ENCODE data around the gene IKBKE. TPM values are rescaled to one million over a fixed set of nuclear protein-coding genes. Genes with fewer than 3 reads are reported as not detected.

Gene IKBKE
- polyA plus RNA-seq, 2 of the 4 experiments (the other 2 are of a cell fraction), result 6.3 to 6.4 TPM

- POLR2A ChIA-PET, result no interaction called here
- no peak for FAIRE-seq
- H3K27ac ChIP-seq, result no peak overlapping the region
Observed at GRCh38 chr1:206422525-206422924, 47.8 kb upstream of the IKBKE start.

DNA sequence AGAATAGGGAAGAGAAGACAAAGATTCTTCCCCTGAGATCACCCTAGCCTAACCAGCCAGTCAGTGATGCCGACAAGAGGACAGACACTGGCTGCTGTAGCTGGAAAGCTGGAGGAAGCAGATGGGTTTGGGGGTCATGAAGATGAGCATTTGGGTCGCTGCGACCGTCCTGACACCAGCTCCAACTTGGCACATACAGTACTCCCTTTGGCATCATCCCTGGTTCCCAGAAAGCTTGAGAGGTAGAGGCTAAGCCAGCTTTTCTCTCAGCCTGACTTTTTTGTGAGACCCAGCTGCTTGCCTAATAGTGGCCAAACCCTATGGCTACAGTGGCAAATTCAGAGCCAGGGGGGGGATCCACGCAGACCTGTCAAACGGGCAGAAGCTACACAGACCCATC is 43.0 kb upstream of the IKBKE start:
- DNase-seq (ENCODE audit: low read depth in 1 of 2, low spot score in 1 of 2) (no peak), FAIRE-seq (no peak), ATAC-seq (no peak)
- Histone ChIP-seq H3K27ac (no peak overlapping the region), H3K4me2 (no peak overlapping the region), H3K4me1 (no peaks in the 10 kb centered on the region), H3K9me3 (no peaks in the 10 kb centered on the region), H3K4me3 (no peak overlapping the region)
- ChIA-PET POLR2A (no interaction called here), CTCF (interaction anchor here (0.7 to 2.6 kb wide), 4 partner anchors 15 to 156 kb away, joined by 3 to 9 read pairs (median 4); no protein-coding TSS in a partner anchor)
- WGBS (ENCODE audit: missing lambda C conversion rate), result 92% methylated on average over 6 of the region's 6 CpGs
- no peak for TF ChIP-seq HOXB5 (CRISPR knock-in tag; IDR thresholded peaks at IDR 0.05)
- TF ChIP-seq MAFK (IDR thresholded peaks at IDR 0.05; ENCODE audit: partially characterized antibody), result no peak
- TF ChIP-seq MAZ (IDR thresholded peaks at IDR 0.05; ENCODE audit: borderline replicate concordance, low read depth, low read length), result no peak
- no peak for TF ChIP-seq HDAC2 (IDR thresholded peaks at IDR 0.05)
- no peak for TF ChIP-seq HES2 (IDR thresholded peaks at IDR 0.05)
- no peak for TF ChIP-seq MYC (IDR thresholded peaks at IDR 0.05; ENCODE audit: borderline replicate concordance, low read length)
- no peak for TF ChIP-seq SMC3 (IDR thresholded peaks at IDR 0.05)
- no peak for TF ChIP-seq ESRRA (IDR thresholded peaks at IDR 0.05; ENCODE audit: borderline replicate concordance, low read length)
- TF ChIP-seq FOSB (CRISPR knock-in tag; IDR thresholded peaks at IDR 0.05), result no peak
- TF ChIP-seq EHF (CRISPR knock-in tag; IDR thresholded peaks at IDR 0.05), result no peak
- no peak for TF ChIP-seq FOSL2 (IDR thresholded peaks at IDR 0.05)
- no peak for TF ChIP-seq FOSL2 (CRISPR knock-in tag; IDR thresholded peaks at IDR 0.05)
- TF ChIP-seq EHMT2 (IDR thresholded peaks at IDR 0.05; ENCODE audit: low read depth), result no peak
- no peak for TF ChIP-seq KDM5A (IDR thresholded peaks at IDR 0.05)
- TF ChIP-seq ZFP36 (IDR thresholded peaks at IDR 0.05; ENCODE audit: borderline replicate concordance, partially characterized antibody), result no peak
- no peak for TF ChIP-seq KDM1A (IDR thresholded peaks at IDR 0.05; ENCODE audit: low read depth)

More at GRCh38 chr1:206422525-206422924, 47.8 kb upstream of the IKBKE start:
- H3K4me3 ChIP-seq, result no peak overlapping the region
- no peaks in the 10 kb centered on the region for H3K9me3 ChIP-seq
- no peak overlapping the region for H3K4me2 ChIP-seq
- 0 out of 3 replicates have a peak, but pooled peaks cover 3% of the 10 kb centered on the region for H3K4me1 ChIP-seq
- no peak for ATAC-seq
- 92% methylated on average over 1 of the region's 1 CpG for WGBS (ENCODE audit: missing lambda C conversion rate)
- TF ChIP-seq POLR2A (IDR thresholded peaks at IDR 0.05; ENCODE audit: low read length) (no peak), BCL3 (IDR thresholded peaks at IDR 0.05) (no peak)
- CTCF ChIA-PET, result no interaction called here
- DNase-seq (ENCODE audit: low read depth in 1 of 2, low spot score in 1 of 2), result no peak

DNA sequence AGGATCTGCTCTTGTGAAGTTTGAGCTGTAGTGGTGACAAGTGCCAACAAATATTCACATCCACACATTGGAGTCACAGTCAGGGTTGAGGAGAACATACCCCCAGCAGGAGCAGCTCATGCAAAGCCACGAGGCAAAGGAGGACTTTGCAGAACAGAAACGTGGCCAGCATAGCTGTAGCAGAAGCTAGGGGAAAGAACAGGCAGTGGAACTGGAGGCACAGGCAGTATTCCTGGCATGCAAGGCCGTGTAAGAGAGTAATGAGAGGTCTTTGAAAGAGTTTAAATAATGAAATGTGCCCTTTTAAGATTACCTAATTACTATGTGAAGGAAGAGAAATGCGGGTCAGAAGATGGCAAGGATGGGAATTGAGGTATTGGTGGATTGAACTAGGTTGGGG is 40.9 kb upstream of the IKBKE start:
- no peak overlapping the region for H3K27ac ChIP-seq
- H3K4me1 ChIP-seq, result no peaks in the 10 kb centered on the region

More for the DNA sequence above, 40.9 kb upstream of the IKBKE start:
- CTCF ChIA-PET, result interaction anchor here (0.8 to 1.7 kb wide), 2 partner anchors 18 to 32 kb away, joined by 3 to 4 read pairs; no protein-coding TSS in a partner anchor
- no peaks in the 10 kb centered on the region for H3K9me3 ChIP-seq
- no peak overlapping the region for H3K4me2 ChIP-seq
- POLR2A ChIA-PET, result no interaction called here
- DNase-seq (ENCODE audit: low read depth in 1 of 2, low spot score in 1 of 2) (no peak), ATAC-seq (no peak), FAIRE-seq (no peak)
- H3K4me3 ChIP-seq, result no peak overlapping the region
- WGBS (ENCODE audit: missing lambda C conversion rate), result 95% methylated on average over 4 of the region's 4 CpGs
- TF ChIP-seq SREBF2 (IDR thresholded peaks at IDR 0.05) (no peak), MAX (IDR thresholded peaks at IDR 0.05) (no peak), CEBPB (IDR thresholded peaks at IDR 0.05) (no peak), ZC3H11A (IDR thresholded peaks at IDR 0.05) (no peak), PHF8 (IDR thresholded peaks at IDR 0.05; ENCODE audit: borderline replicate concordance, low read depth) (no peak), MYC (IDR thresholded peaks at IDR 0.05; ENCODE audit: borderline replicate concordance, low read length) (no peak)
- TF ChIP-seq, protein P1, sequence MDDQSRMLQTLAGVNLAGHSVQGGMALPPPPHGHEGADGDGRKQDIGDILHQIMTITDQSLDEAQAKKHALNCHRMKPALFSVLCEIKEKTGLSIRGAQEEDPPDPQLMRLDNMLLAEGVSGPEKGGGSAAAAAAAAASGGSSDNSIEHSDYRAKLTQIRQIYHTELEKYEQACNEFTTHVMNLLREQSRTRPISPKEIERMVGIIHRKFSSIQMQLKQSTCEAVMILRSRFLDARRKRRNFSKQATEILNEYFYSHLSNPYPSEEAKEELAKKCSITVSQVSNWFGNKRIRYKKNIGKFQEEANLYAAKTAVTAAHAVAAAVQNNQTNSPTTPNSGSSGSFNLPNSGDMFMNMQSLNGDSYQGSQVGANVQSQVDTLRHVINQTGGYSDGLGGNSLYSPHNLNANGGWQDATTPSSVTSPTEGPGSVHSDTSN (IDR thresholded peaks at IDR 0.05), result no peak
